Endodermal cell (in vitro differentiated cells): ENCODE data around the gene CCDC38. TPM values are rescaled to one million over a fixed set of nuclear protein-coding genes. Genes with fewer than 3 reads are reported as not detected.

Source experiments
- DNase-seq: peaks from one replicate; pipeline ENCODE4 v3.0.0-alpha.2; 2017
- H3K27ac ChIP-seq: 2 replicates; pipeline ENCODE4 v1.5.1; 2013; ENCODE audit warnings: mild to moderate bottlenecking, low read depth, low read length, moderate library complexity
- H3K27me3 ChIP-seq: 2 replicates; pipeline ENCODE4 v1.6.1; 2013; ENCODE audit warnings: mild to moderate bottlenecking, low read length, moderate library complexity; ENCODE audit not compliant: insufficient read depth, control insufficient read depth, poor library complexity, severe bottlenecking
- H3K36me3 ChIP-seq: 2 replicates; pipeline ENCODE4 v1.7.0; 2013; ENCODE audit warnings: mild to moderate bottlenecking, low read length, moderate library complexity; ENCODE audit not compliant: control insufficient read depth, insufficient read depth
- H3K4me1 ChIP-seq: one replicate; pipeline ENCODE4 v1.7.0; 2013; ENCODE audit warnings: low read length; ENCODE audit not compliant: control insufficient read depth, insufficient read depth
- H3K4me3 ChIP-seq: 2 replicates; pipeline ENCODE4 v1.5.1; 2013; ENCODE audit warnings: mild to moderate bottlenecking, low read length, moderate library complexity
- H3K9ac ChIP-seq: 2 replicates; pipeline ENCODE4 v1.6.1; 2013; ENCODE audit warnings: mild to moderate bottlenecking, low read length, moderate library complexity; ENCODE audit not compliant: poor library complexity, severe bottlenecking; ENCODE audit errors: extremely low read depth
- H3K9me3 ChIP-seq: 2 replicates; pipeline ENCODE4 v1.6.1; 2013; ENCODE audit warnings: mild to moderate bottlenecking, low read length, moderate library complexity; ENCODE audit not compliant: control insufficient read depth
- H3K27ac Mint-ChIP-seq: 2 replicates; pipeline ENCODE4 v1.8.0; 2020; ENCODE audit warnings: mixed read lengths
- H3K27me3 Mint-ChIP-seq: 2 replicates; pipeline ENCODE4 v1.8.0; 2021; ENCODE audit warnings: mild to moderate bottlenecking, mixed read lengths; ENCODE audit not compliant: insufficient read depth
- H3K36me3 Mint-ChIP-seq: 2 replicates; pipeline ENCODE4 v1.8.0; 2020; ENCODE audit warnings: low read depth, mixed read lengths
- H3K4me1 Mint-ChIP-seq: 2 replicates; pipeline ENCODE4 v1.8.0; 2020; ENCODE audit warnings: mixed read lengths
- H3K4me3 Mint-ChIP-seq: 2 replicates; pipeline ENCODE4 v1.8.0; 2020; ENCODE audit warnings: mild to moderate bottlenecking, moderate library complexity, mixed read lengths
- H3K9me3 Mint-ChIP-seq: 2 replicates; pipeline ENCODE4 v1.8.0; 2020; ENCODE audit warnings: mild to moderate bottlenecking, mixed read lengths
- WGBS, 2 experiments: methylation state at CpG; one replicate each; pipeline versions ENCODE4 v1.1.5 to v1.1.7; 2013; ENCODE audit warnings: missing lambda C conversion rate in 2 of 2, mixed read lengths in 1 of 2; ENCODE audit not compliant: insufficient coverage in 1 of 2, insufficient read length in 1 of 2; 5-methylcytosine and 5-hydroxymethylcytosine counted together
- total RNA-seq, 2 donors: library from RNA; stranded (reverse); fragmentation: NEBNext Ultra II Directional in 1 of 2; extraction: Animal tissue kit (Norgen Biotek cat#: 25700) in 1 of 2; gene quantifications; 2 replicates in 1 of 2; 3 replicates in 1 of 2; pipeline ENCODE4 v1.2.1, GENCODE V29; 2021
- TF ChIP-seq, protein P1 (sequence below): fragments of 200-600 bp; sonication (generic); conservative IDR thresholded peaks from 2 replicates; pipeline ENCODE4 v1.5.0; 2021; ENCODE audit warnings: antibody characterized with exemption, mild to moderate bottlenecking

CCDC38 gene
- total RNA-seq, 2 donors from 2014 or later, result 0.35 TPM

DNA sequence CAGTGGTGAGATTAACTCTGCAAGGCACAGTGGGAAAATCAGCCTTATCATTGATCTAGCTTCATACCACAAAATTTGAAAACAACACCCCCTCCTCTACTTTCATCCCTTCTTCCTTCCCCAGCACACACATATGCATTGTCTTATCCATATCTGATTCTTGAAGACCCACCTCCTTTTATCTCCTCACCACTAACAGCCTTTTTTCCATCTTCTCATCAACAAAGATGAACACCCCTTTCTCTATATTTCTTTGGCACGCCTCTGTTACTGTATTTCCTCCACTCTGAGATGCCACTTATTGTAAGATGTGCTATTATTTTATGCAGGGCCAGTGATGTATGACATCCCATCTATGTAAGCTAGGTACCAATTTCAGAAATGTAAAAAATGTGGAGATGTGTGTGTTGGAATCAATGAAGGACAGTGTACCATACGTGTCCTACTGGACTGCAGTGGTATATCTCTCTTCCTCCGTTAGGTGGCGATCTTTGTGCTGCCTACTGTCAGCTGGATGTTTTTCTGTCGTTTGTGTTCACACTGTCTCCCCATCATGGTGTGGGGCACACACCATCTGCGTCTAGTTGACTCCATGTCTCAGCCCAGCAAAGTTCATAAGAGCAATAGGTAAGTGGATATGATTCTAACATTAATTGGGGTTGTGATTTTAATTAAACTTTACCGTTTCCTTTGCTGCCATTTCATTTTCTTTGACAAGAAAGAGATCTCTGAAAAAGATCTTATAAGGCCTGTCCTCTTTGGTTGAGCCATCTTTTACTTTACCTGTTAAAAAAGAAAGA lies 24.0 kb downstream of the CCDC38 start:
- peak; percentile 74 for DNase-seq
- H3K4me1 Mint-ChIP-seq, result no peaks in the 10 kb centered on the region
- 7 to 33% methylated on average over 3 to 7 of the region's 7 CpGs for whole genome bisulfite sequencing, 2 experiments

DNA sequence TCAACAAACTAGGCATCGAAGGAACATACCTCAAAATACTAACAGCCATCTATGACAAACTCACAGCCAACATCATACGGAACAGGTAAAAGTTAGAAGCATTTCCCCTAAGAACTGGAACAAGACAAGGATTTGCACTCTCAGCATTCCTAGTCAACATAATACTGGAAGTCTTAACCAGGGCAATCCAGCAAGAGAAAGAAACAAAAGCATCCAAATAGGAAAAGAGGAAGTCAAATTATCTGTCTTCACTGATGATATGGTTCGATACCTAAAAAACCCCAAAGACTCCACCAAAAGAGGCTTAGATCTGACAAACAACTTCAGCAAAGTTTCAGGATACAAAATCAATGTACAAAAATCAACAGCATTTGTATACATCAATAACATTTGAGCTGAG lies 32.5 kb downstream of the CCDC38 start:
- Mint-ChIP-seq H3K4me1 (no peaks in the 10 kb centered on the region), H3K27me3 (no peaks in the 10 kb centered on the region), H3K9me3 (peaks cover 9% of the 10 kb centered on the region), H3K27ac (no peak overlapping the region), H3K36me3 (no peaks in the 10 kb centered on the region), H3K4me3 (no peak overlapping the region)
- Histone ChIP-seq H3K4me1 (no peaks in the 10 kb centered on the region), H3K9ac (no peak overlapping the region), H3K27me3 (no peaks in the 10 kb centered on the region), H3K27ac (no peak overlapping the region), H3K9me3 (peaks cover 7% of the 10 kb centered on the region), H3K4me3 (no peak overlapping the region), H3K36me3 (no peaks in the 10 kb centered on the region)
- TF ChIP-seq, protein P1, sequence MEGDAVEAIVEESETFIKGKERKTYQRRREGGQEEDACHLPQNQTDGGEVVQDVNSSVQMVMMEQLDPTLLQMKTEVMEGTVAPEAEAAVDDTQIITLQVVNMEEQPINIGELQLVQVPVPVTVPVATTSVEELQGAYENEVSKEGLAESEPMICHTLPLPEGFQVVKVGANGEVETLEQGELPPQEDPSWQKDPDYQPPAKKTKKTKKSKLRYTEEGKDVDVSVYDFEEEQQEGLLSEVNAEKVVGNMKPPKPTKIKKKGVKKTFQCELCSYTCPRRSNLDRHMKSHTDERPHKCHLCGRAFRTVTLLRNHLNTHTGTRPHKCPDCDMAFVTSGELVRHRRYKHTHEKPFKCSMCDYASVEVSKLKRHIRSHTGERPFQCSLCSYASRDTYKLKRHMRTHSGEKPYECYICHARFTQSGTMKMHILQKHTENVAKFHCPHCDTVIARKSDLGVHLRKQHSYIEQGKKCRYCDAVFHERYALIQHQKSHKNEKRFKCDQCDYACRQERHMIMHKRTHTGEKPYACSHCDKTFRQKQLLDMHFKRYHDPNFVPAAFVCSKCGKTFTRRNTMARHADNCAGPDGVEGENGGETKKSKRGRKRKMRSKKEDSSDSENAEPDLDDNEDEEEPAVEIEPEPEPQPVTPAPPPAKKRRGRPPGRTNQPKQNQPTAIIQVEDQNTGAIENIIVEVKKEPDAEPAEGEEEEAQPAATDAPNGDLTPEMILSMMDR, result no peak
- no peak for DNase-seq
- WGBS, 2 experiments, result 85 to 90% methylated on average over 2 to 3 of the region's 3 CpGs

More for the DNA sequence above, 24.0 kb downstream of the CCDC38 start:
- TF ChIP-seq, protein P1, result peak; percentile 94
- Histone ChIP-seq H3K4me1 (no peaks in the 10 kb centered on the region), H3K27ac (no peak overlapping the region), H3K9ac (no peak overlapping the region), H3K27me3 (no peaks in the 10 kb centered on the region), H3K9me3 (no peaks in the 10 kb centered on the region), H3K4me3 (no peak overlapping the region), H3K36me3 (no peaks in the 10 kb centered on the region)
- Mint-ChIP-seq H3K27ac (no peak overlapping the region), H3K36me3 (no peaks in the 10 kb centered on the region), H3K4me3 (no peak overlapping the region), H3K9me3 (peaks cover 8% of the 10 kb centered on the region), H3K27me3 (peaks cover 11% of the 10 kb centered on the region)

DNA sequence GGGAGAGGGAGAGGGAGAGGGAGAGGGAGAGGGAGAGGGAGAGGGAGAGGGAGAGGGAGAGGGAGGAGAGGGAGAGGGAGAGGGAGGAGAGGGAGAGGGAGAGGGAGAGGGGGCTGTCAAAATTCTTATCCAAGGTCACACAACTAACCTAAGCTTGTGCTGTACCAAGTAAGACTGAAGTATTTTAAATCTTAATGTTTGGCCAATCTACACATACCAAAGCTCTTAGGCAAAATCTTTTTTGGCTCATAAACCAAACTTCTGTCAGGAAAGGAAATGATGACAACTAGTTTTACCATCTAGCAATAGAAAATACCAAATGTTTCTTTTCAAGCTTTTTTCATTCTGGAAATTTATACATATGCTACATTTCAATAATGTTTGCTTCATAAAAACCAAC lies 33.8 kb downstream of the CCDC38 start:
- H3K9ac ChIP-seq, result no peak overlapping the region
- no peaks in the 10 kb centered on the region for H3K27me3 ChIP-seq
- Mint-ChIP-seq H3K27ac (no peak overlapping the region), H3K27me3 (no peaks in the 10 kb centered on the region), H3K9me3 (peaks cover 10% of the 10 kb centered on the region), H3K4me1 (no peaks in the 10 kb centered on the region), H3K36me3 (no peaks in the 10 kb centered on the region), H3K4me3 (no peak overlapping the region)
- no peak overlapping the region for H3K4me3 ChIP-seq
- TF ChIP-seq, protein P1, result no peak
- H3K36me3 ChIP-seq, result no peaks in the 10 kb centered on the region
- no peak overlapping the region for H3K27ac ChIP-seq
- peaks cover 7% of the 10 kb centered on the region for H3K9me3 ChIP-seq
- no peak for DNase-seq
- H3K4me1 ChIP-seq, result no peaks in the 10 kb centered on the region
